Sciatic nerve (tissue), 2 donors: ENCODE data around the gene ZNF692. TPM values are rescaled to one million over a fixed set of nuclear protein-coding genes. Genes with fewer than 3 reads are reported as not detected.

ENCODE experiments used
- ATAC-seq: fragments of 200-7000 bp; cut with Tn5 transposase; one replicate; pipeline ENCODE4 v1.9.1; 2020; ENCODE audit warnings: mild to moderate bottlenecking, moderate library complexity
- DNase-seq: peaks from one replicate; pipeline ENCODE4 v3.0.0-alpha.2; 2020; ENCODE audit warnings: low spot score
- intact Hi-C: fragments of 100-400 bp; cut with DNase I; formaldehyde crosslinking; loops from one replicate; pipeline ENCODE4 v1.14.2; 2022
- total RNA-seq: library from RNA; stranded (reverse); fragmentation: NEBNext Ultra II Directional; extraction: Animal tissue kit (Norgen Biotek cat#: 25700); gene quantifications from one replicate; pipeline ENCODE4 v1.2.1, GENCODE V29; 2021
- donor health status: DM: no; HTN: no; CAD: no.
- donor health status: DM: no; HTN: no; CAD: no.

The ZNF692 gene
- total RNA-seq, 1 donor from 2014 or later, result 46.4 TPM

GRCh38 chr1:248852481-248853405 lies 6.1 kb downstream of the ZNF692 start:
- intact Hi-C loops, result no loop called here
- DNase-seq, result peak; percentile 44
- ATAC-seq, result no peak

GRCh38 chr1:248851390-248851789 lies 7.5 kb downstream of the ZNF692 start:
- no peak for ATAC-seq
- intact Hi-C loops, result no loop called here
- DNase-seq, result no peak

GRCh38 chr1:248850536-248851251 lies 8.2 kb downstream of the ZNF692 start:
- peak; percentile 48 for DNase-seq
- intact Hi-C loops, result no loop called here
- ATAC-seq, result no peak

GRCh38 chr1:248850124-248850523 lies 8.8 kb downstream of the ZNF692 start:
- ATAC-seq, result no peak
- DNase-seq, result no peak
- intact Hi-C loops, result no loop called here

- ATAC-seq (no peak), DNase-seq (no peak)
- intact Hi-C loops, result no loop called here
Observed at GRCh38 chr1:248849637-248850036, 9.2 kb downstream of the ZNF692 start.

- DNase-seq (peak; percentile 53), ATAC-seq (no peak)
- intact Hi-C loops, result no loop called here
Observed at GRCh38 chr1:248849152-248849551, 9.7 kb downstream of the ZNF692 start.

GRCh38 chr1:248848602-248849001 lies 10.3 kb downstream of the ZNF692 start:
- intact Hi-C loops, result no loop called here
- no peak for ATAC-seq
- no peak for DNase-seq

- peak; percentile 52 for DNase-seq
- intact Hi-C loops, result no loop called here
- no peak for ATAC-seq
Observed at GRCh38 chr1:248847956-248848561, 10.8 kb downstream of the ZNF692 start.

- DNase-seq (peak; percentile 57), ATAC-seq (no peak)
- intact Hi-C loops, result no loop called here
Observed at GRCh38 chr1:248847181-248847955, 11.5 kb downstream of the ZNF692 start.

- DNase-seq (peak; percentile 38), ATAC-seq (no peak)
- intact Hi-C loops, result no loop called here
Observed at GRCh38 chr1:248844526-248844925, 14.4 kb downstream of the ZNF692 start.

- ATAC-seq, result no peak
- DNase-seq, result no peak
- intact Hi-C loops, result no loop called here
Observed at GRCh38 chr1:248843687-248844086, 15.2 kb downstream of the ZNF692 start.

- DNase-seq (peak; percentile 47), ATAC-seq (no peak)
- intact Hi-C loops, result no loop called here
Observed at GRCh38 chr1:248842781-248843331, 16.0 kb downstream of the ZNF692 start.

GRCh38 chr1:248841702-248842395 lies 17.0 kb downstream of the ZNF692 start:
- DNase-seq (peak; percentile 55), ATAC-seq (no peak)
- intact Hi-C loops, result no loop called here

- DNase-seq (no peak), ATAC-seq (no peak)
- intact Hi-C loops, result no loop called here
Observed at GRCh38 chr1:248840946-248841345, 17.9 kb downstream of the ZNF692 start.

- peak; percentile 2 for ATAC-seq
- intact Hi-C loops, result no loop called here
- DNase-seq, result no peak
Observed at GRCh38 chr1:248839168-248839555, 19.7 kb downstream of the ZNF692 start.

- intact Hi-C loops, result no loop called here
- ATAC-seq (peak; percentile 90), DNase-seq (peak; percentile 93)
Observed at GRCh38 chr1:248838357-248839167, 20.3 kb downstream of the ZNF692 start.

GRCh38 chr1:248837781-248838356 lies 21.0 kb downstream of the ZNF692 start, which contains the start of gene ZNF672:
Gene ZNF672 (plus strand): TSS chr1:248838224. CDS start chr1:248847275, 9,051 bp downstream.
- intact Hi-C loops, result no loop called here
- ATAC-seq (peak; percentile 97), DNase-seq (peak; percentile 98)
